Keratinocyte (primary cell): ENCODE measurements around the gene CACNG5. TPM values are rescaled to one million over a fixed set of nuclear protein-coding genes. Genes with fewer than 3 reads are reported as not detected.

Source experiments
- DNase-seq: peaks from one replicate; pipeline ENCODE4 v3.0.0-alpha.2; 2011; ENCODE audit warnings: low read depth, missing footprints, low spot score
- FAIRE-seq: peaks from 2 replicates; lab custom pipeline; 2011; peaks lifted over from hg19 to GRCh38; lab: Jason Lieb, UNC
- H2AFZ ChIP-seq: 2 replicates; pipeline ENCODE4 v1.6.0; 2012; ENCODE audit warnings: low read length, control low read depth, inconsistent platforms; ENCODE audit not compliant: control insufficient read depth
- H3K27ac ChIP-seq: 2 replicates; pipeline ENCODE4 v1.5.1; 2011; ENCODE audit warnings: low read length; ENCODE audit not compliant: control insufficient read depth, insufficient read depth
- H3K27me3 ChIP-seq: 3 replicates; pipeline ENCODE4 v1.6.0; 2011; ENCODE audit warnings: low read length; ENCODE audit not compliant: control insufficient read depth, insufficient read depth; ENCODE audit errors: extremely low read depth
- H3K36me3 ChIP-seq, 2 experiments: 2 replicates in 1 of 2; 3 replicates in 1 of 2; pipeline ENCODE4 v1.5.1; 2011; ENCODE audit warnings: low read length in 2 of 2, mild to moderate bottlenecking in 1 of 2; ENCODE audit not compliant: control insufficient read depth in 2 of 2, insufficient read depth in 2 of 2; ENCODE audit errors: extremely low read depth in 1 of 2
- H3K4me1 ChIP-seq: 3 replicates; pipeline ENCODE4 v1.5.1; 2011; ENCODE audit warnings: low read length; ENCODE audit not compliant: control insufficient read depth, insufficient read depth; ENCODE audit errors: extremely low read depth
- H3K4me2 ChIP-seq: 3 replicates; pipeline ENCODE4 v1.6.0; 2011; ENCODE audit warnings: low read depth, low read length; ENCODE audit not compliant: control insufficient read depth, insufficient read depth; ENCODE audit errors: extremely low read depth
- H3K4me3 ChIP-seq, 3 experiments: fragments of 200-600 bp in 1 of 3; sonication (generic) in 1 of 3; 2 replicates in 2 of 3; 3 replicates in 1 of 3; pipeline ENCODE4 v1.5.1; 2011 to 2016; ENCODE audit warnings: low read length in 3 of 3, mild to moderate bottlenecking in 3 of 3, control low read depth in 2 of 3, inconsistent platforms in 1 of 3, low read depth in 1 of 3, mixed read lengths in 1 of 3, mixed run types in 1 of 3, moderate library complexity in 1 of 3; ENCODE audit not compliant: control insufficient read depth in 2 of 3, insufficient read depth in 2 of 3; ENCODE audit errors: extremely low read depth in 1 of 3
- H3K79me2 ChIP-seq: 2 replicates; pipeline ENCODE4 v1.6.0; 2012; ENCODE audit warnings: low read length; ENCODE audit not compliant: control insufficient read depth, insufficient read depth
- H3K9ac ChIP-seq: 3 replicates; pipeline ENCODE4 v1.6.0; 2011; ENCODE audit warnings: low read length; ENCODE audit not compliant: control insufficient read depth, insufficient read depth; ENCODE audit errors: extremely low read depth
- H3K9me1 ChIP-seq: 3 replicates; pipeline ENCODE4 v1.6.0; 2011; ENCODE audit warnings: low read length; ENCODE audit not compliant: control insufficient read depth, insufficient read depth; ENCODE audit errors: extremely low read depth
- H3K9me3 ChIP-seq: 2 replicates; pipeline ENCODE4 v1.5.1; 2012; ENCODE audit warnings: low read depth, low read length; ENCODE audit not compliant: control insufficient read depth
- H4K20me1 ChIP-seq: 3 replicates; pipeline ENCODE4 v1.6.0; 2011; ENCODE audit warnings: low read length; ENCODE audit not compliant: control insufficient read depth, insufficient read depth; ENCODE audit errors: extremely low read depth
- CTCF ChIP-seq, 3 experiments: IDR thresholded peaks in 1 of 3; conservative IDR thresholded peaks in 1 of 3; optimal IDR thresholded peaks in 1 of 3; 2 replicates in 2 of 3; 3 replicates in 1 of 3; pipeline versions ENCODE3 to v1.5.1; 2011; ENCODE audit warnings: low read length in 3 of 3, mild to moderate bottlenecking in 3 of 3, moderate library complexity in 2 of 3, control low read depth in 1 of 3, inconsistent platforms in 1 of 3; ENCODE audit not compliant: insufficient read depth in 2 of 3; ENCODE audit errors: extremely low read depth in 1 of 3
- EZH2 ChIP-seq: IDR thresholded peaks from one replicate; pipeline ENCODE4 v1.6.1; 2012; ENCODE audit warnings: inconsistent platforms, mild to moderate bottlenecking, low read length, moderate library complexity
- dilution Hi-C: fragments of 300-500 bp; cut with MboI; formaldehyde crosslinking; loops from one replicate; pipeline ENCODE4 v1.7.0; 2020; ENCODE audit warnings: low sequenced_read_pairs; ENCODE audit not compliant: extremely low pct_ligation_motif_present
- polyA plus RNA-seq, 5 experiments: library from polyadenylated mRNA; depleted of rRNA in 3 of 5; stranded (reverse) in 3 of 5; stranded (forward) in 1 of 5; unstranded in 1 of 5; fragments of >200 nt; gene quantifications; 1 replicate in 1 of 5; 2 replicates in 3 of 5; 3 replicates in 1 of 5; pipeline versions ENCODE4 v1.2.1 to v1.2.3, GENCODE V29; 2011 to 2012; ENCODE audit warnings: missing spikeins in 2 of 5, low read depth in 1 of 5, low replicate concordance in 1 of 5

Gene CACNG5
- polyA plus RNA-seq, 1 donor (not counting 4 experiments of a cell fraction or from before 2014, with no cell fraction given), result not detected

DNA sequence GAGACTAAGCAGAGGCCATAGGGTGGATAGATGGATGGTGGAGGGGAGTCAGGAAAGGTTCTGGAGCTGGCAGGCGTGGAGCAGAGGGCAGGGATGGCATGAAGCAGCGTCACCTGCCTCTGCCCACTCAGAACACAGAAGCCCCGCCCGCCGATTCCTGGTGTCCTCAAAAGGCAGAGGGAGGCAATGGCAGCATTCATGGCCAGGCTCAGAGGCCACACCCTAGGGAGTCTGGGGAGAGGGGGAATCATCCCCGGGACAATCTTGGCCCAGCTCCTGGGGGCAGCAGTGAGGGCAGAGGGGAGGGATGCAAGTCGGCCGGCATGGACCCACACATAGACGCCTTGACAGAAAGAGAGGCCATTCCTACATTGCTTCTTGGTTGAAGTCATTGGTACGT, 68.9 kb downstream of the CACNG5 start:
- H3K4me2 ChIP-seq, result no peak overlapping the region
- H3K27me3 ChIP-seq, result no peaks in the 10 kb centered on the region
- no peaks in the 10 kb centered on the region for H3K9me1 ChIP-seq
- H3K9ac ChIP-seq, result no peak overlapping the region
- TF ChIP-seq EZH2 (no peak), CTCF (optimal IDR thresholded peaks at IDR 0.05 in 1 of 3, IDR thresholded peaks at IDR 0.05 in 1 of 3, conservative IDR thresholded peaks at IDR 0.05 in 1 of 3; ENCODE audit: extremely low read depth in 1 of 3, insufficient read depth in 2 of 3, low read length in 3 of 3) (no peak)
- dilution Hi-C loops, result no loop called here
- H3K79me2 ChIP-seq, result no peaks in the 10 kb centered on the region
- no peak overlapping the region for H3K27ac ChIP-seq
- FAIRE-seq (no peak), DNase-seq (no peak)
- H3K36me3 ChIP-seq, result no peaks in the 10 kb centered on the region
- H3K9me3 ChIP-seq, result no peaks in the 10 kb centered on the region
- H3K4me3 ChIP-seq, result no peak overlapping the region
- H2AFZ ChIP-seq, result no peak overlapping the region
- no peaks in the 10 kb centered on the region for H4K20me1 ChIP-seq
- H3K4me1 ChIP-seq, result peaks cover 19% of the 10 kb centered on the region

GRCh38 chr17:66904760-66905624, 70.1 kb downstream of the CACNG5 start:
- TF ChIP-seq CTCF (optimal IDR thresholded peaks at IDR 0.05 in 1 of 3, IDR thresholded peaks at IDR 0.05 in 1 of 3, conservative IDR thresholded peaks at IDR 0.05 in 1 of 3; ENCODE audit: extremely low read depth in 1 of 3, insufficient read depth in 2 of 3, low read length in 3 of 3) (no peak), EZH2 (no peak)
- peak overlapping the region; percentile 5 for H2AFZ ChIP-seq
- no peaks in the 10 kb centered on the region for H3K36me3 ChIP-seq
- H3K9me1 ChIP-seq, result no peaks in the 10 kb centered on the region
- no peaks in the 10 kb centered on the region for H4K20me1 ChIP-seq
- no peaks in the 10 kb centered on the region for H3K9me3 ChIP-seq
- FAIRE-seq (peak; percentile 85), DNase-seq (no peak)
- no peaks in the 10 kb centered on the region for H3K27me3 ChIP-seq
- no peaks in the 10 kb centered on the region for H3K79me2 ChIP-seq
- peaks cover 19% of the 10 kb centered on the region for H3K4me1 ChIP-seq
- H3K27ac ChIP-seq, result peak overlapping the region; percentile 47
- peak overlapping the region; percentile 22 for H3K9ac ChIP-seq
- dilution Hi-C loops, result no loop called here
- H3K4me3 ChIP-seq, result peak overlapping the region in 2 of 3 experiments; percentile 6 to 11
- H3K4me2 ChIP-seq, result peak overlapping the region; percentile 77
